Endodermal cell (in vitro differentiated cells): ENCODE results near the gene LRFN2. TPM values are rescaled to one million over a fixed set of nuclear protein-coding genes. Genes with fewer than 3 reads are reported as not detected.

Experiments
- DNase-seq: peaks from one replicate; pipeline ENCODE4 v3.0.0-alpha.2; 2017
- H3K27ac ChIP-seq: 2 replicates; pipeline ENCODE4 v1.5.1; 2013; ENCODE audit warnings: mild to moderate bottlenecking, low read depth, low read length, moderate library complexity
- H3K27me3 ChIP-seq: 2 replicates; pipeline ENCODE4 v1.6.1; 2013; ENCODE audit warnings: mild to moderate bottlenecking, low read length, moderate library complexity; ENCODE audit not compliant: insufficient read depth, control insufficient read depth, poor library complexity, severe bottlenecking
- H3K36me3 ChIP-seq: 2 replicates; pipeline ENCODE4 v1.7.0; 2013; ENCODE audit warnings: mild to moderate bottlenecking, low read length, moderate library complexity; ENCODE audit not compliant: control insufficient read depth, insufficient read depth
- H3K4me1 ChIP-seq: one replicate; pipeline ENCODE4 v1.7.0; 2013; ENCODE audit warnings: low read length; ENCODE audit not compliant: control insufficient read depth, insufficient read depth
- H3K4me3 ChIP-seq: 2 replicates; pipeline ENCODE4 v1.5.1; 2013; ENCODE audit warnings: mild to moderate bottlenecking, low read length, moderate library complexity
- H3K9ac ChIP-seq: 2 replicates; pipeline ENCODE4 v1.6.1; 2013; ENCODE audit warnings: mild to moderate bottlenecking, low read length, moderate library complexity; ENCODE audit not compliant: poor library complexity, severe bottlenecking; ENCODE audit errors: extremely low read depth
- H3K9me3 ChIP-seq: 2 replicates; pipeline ENCODE4 v1.6.1; 2013; ENCODE audit warnings: mild to moderate bottlenecking, low read length, moderate library complexity; ENCODE audit not compliant: control insufficient read depth
- H3K27ac Mint-ChIP-seq: 2 replicates; pipeline ENCODE4 v1.8.0; 2020; ENCODE audit warnings: mixed read lengths
- H3K27me3 Mint-ChIP-seq: 2 replicates; pipeline ENCODE4 v1.8.0; 2021; ENCODE audit warnings: mild to moderate bottlenecking, mixed read lengths; ENCODE audit not compliant: insufficient read depth
- H3K36me3 Mint-ChIP-seq: 2 replicates; pipeline ENCODE4 v1.8.0; 2020; ENCODE audit warnings: low read depth, mixed read lengths
- H3K4me1 Mint-ChIP-seq: 2 replicates; pipeline ENCODE4 v1.8.0; 2020; ENCODE audit warnings: mixed read lengths
- H3K4me3 Mint-ChIP-seq: 2 replicates; pipeline ENCODE4 v1.8.0; 2020; ENCODE audit warnings: mild to moderate bottlenecking, moderate library complexity, mixed read lengths
- H3K9me3 Mint-ChIP-seq: 2 replicates; pipeline ENCODE4 v1.8.0; 2020; ENCODE audit warnings: mild to moderate bottlenecking, mixed read lengths
- CTCF ChIP-seq: fragments of 200-600 bp; sonication (generic); conservative IDR thresholded peaks from 2 replicates; pipeline ENCODE4 v1.5.0; 2021; ENCODE audit warnings: antibody characterized with exemption, mild to moderate bottlenecking
- WGBS, 2 experiments: methylation state at CpG; one replicate each; pipeline versions ENCODE4 v1.1.5 to v1.1.7; 2013; ENCODE audit warnings: missing lambda C conversion rate in 2 of 2, mixed read lengths in 1 of 2; ENCODE audit not compliant: insufficient coverage in 1 of 2, insufficient read length in 1 of 2; 5-methylcytosine and 5-hydroxymethylcytosine counted together
- total RNA-seq, 2 donors: library from RNA; stranded (reverse); fragmentation: NEBNext Ultra II Directional in 1 of 2; extraction: Animal tissue kit (Norgen Biotek cat#: 25700) in 1 of 2; gene quantifications; 2 replicates in 1 of 2; 3 replicates in 1 of 2; pipeline ENCODE4 v1.2.1, GENCODE V29; 2021

LRFN2 gene
- total RNA-seq, 2 donors from 2014 or later: 0.15 TPM; not detected in 1

- Mint-ChIP-seq H3K27me3 (peaks cover 6% of the 10 kb centered on the region), H3K36me3 (no peaks in the 10 kb centered on the region), H3K27ac (no peak overlapping the region), H3K9me3 (no peaks in the 10 kb centered on the region), H3K4me1 (no peaks in the 10 kb centered on the region), H3K4me3 (no peak overlapping the region)
- WGBS, 2 experiments: 96 to 100% methylated on average over 2 to 5 of the region's 5 CpGs
- Histone ChIP-seq H3K4me3 (no peak overlapping the region), H3K9me3 (no peaks in the 10 kb centered on the region), H3K36me3 (no peaks in the 10 kb centered on the region), H3K27me3 (no peaks in the 10 kb centered on the region), H3K9ac (no peak overlapping the region), H3K4me1 (no peaks in the 10 kb centered on the region), H3K27ac (no peak overlapping the region)
- TF ChIP-seq CTCF: no peak
- no peak for DNase-seq
Measured at GRCh38 chr6:40456390-40457013, 130.7 kb downstream of the LRFN2 start.

GRCh38 chr6:40455686-40456389 is 131.3 kb downstream of the LRFN2 start:
- Histone ChIP-seq H3K4me1 (no peaks in the 10 kb centered on the region), H3K36me3 (no peaks in the 10 kb centered on the region), H3K9ac (no peak overlapping the region), H3K4me3 (no peak overlapping the region), H3K27ac (no peak overlapping the region), H3K27me3 (no peaks in the 10 kb centered on the region), H3K9me3 (no peaks in the 10 kb centered on the region)
- Mint-ChIP-seq H3K9me3 (no peaks in the 10 kb centered on the region), H3K36me3 (no peaks in the 10 kb centered on the region), H3K4me3 (no peak overlapping the region), H3K4me1 (no peaks in the 10 kb centered on the region), H3K27me3 (peaks cover 6% of the 10 kb centered on the region), H3K27ac (no peak overlapping the region)
- DNase-seq: no peak
- no peak for TF ChIP-seq CTCF
- 92% methylated on average over 1 of the region's 1 CpG; no CpG with 5 or more reads in 1 of the 2 experiments for WGBS, 2 experiments

- no peaks in the 10 kb centered on the region for H3K4me1 ChIP-seq
- TF ChIP-seq CTCF: no peak
- H3K4me3 ChIP-seq: no peak overlapping the region
- Mint-ChIP-seq H3K4me3 (no peak overlapping the region), H3K9me3 (no peaks in the 10 kb centered on the region), H3K4me1 (no peaks in the 10 kb centered on the region), H3K36me3 (no peaks in the 10 kb centered on the region), H3K27me3 (peaks cover 2% of the 10 kb centered on the region), H3K27ac (no peak overlapping the region)
- no peak overlapping the region for H3K9ac ChIP-seq
- H3K27me3 ChIP-seq: no peaks in the 10 kb centered on the region
- 79 to 82% methylated on average over 2 to 4 of the region's 4 CpGs for WGBS, 2 experiments
- DNase-seq: no peak
- H3K27ac ChIP-seq: no peak overlapping the region
- H3K36me3 ChIP-seq: no peaks in the 10 kb centered on the region
- H3K9me3 ChIP-seq: no peaks in the 10 kb centered on the region
Measured at GRCh38 chr6:40450483-40450882, 136.7 kb downstream of the LRFN2 start.
